KMS-11 (cell line): ENCODE measurements around the gene FLNB.

Experiments used
- H2AFZ ChIP-seq: fragments of 200-600 bp; sonication (generic); 2 replicates; pipeline ENCODE4 v1.6.1; 2016; ENCODE audit warnings: antibody characterized with exemption, mixed run types, low read depth
- H3K27ac ChIP-seq: fragments of 200-600 bp; sonication (generic); 2 replicates; pipeline ENCODE4 v1.6.1; 2016; ENCODE audit warnings: mild to moderate bottlenecking, mixed run types
- H3K27me3 ChIP-seq: fragments of 200-600 bp; sonication (generic); 2 replicates; pipeline ENCODE4 v1.6.1; 2017; ENCODE audit warnings: mild to moderate bottlenecking, low read depth, mixed run types, moderate library complexity; ENCODE audit not compliant: insufficient read depth
- H3K36me3 ChIP-seq: fragments of 200-600 bp; sonication (generic); 2 replicates; pipeline ENCODE4 v1.6.1; 2017; ENCODE audit warnings: mild to moderate bottlenecking, mixed run types; ENCODE audit not compliant: insufficient read depth
- H3K4me1 ChIP-seq: fragments of 200-600 bp; sonication (generic); 2 replicates; pipeline ENCODE4 v1.6.1; 2016; ENCODE audit warnings: mild to moderate bottlenecking, low read depth, mixed run types; ENCODE audit not compliant: poor library complexity, severe bottlenecking
- H3K4me2 ChIP-seq: fragments of 200-600 bp; sonication (generic); 2 replicates; pipeline ENCODE4 v1.7.0; 2016; ENCODE audit warnings: mild to moderate bottlenecking, mixed run types
- H3K4me3 ChIP-seq: fragments of 200-600 bp; sonication (generic); IDR thresholded peaks from 2 replicates; pipeline ENCODE4 v1.6.1; 2017; ENCODE audit warnings: low read depth, low read length, mixed read lengths; ENCODE audit not compliant: insufficient read depth
- H3K79me2 ChIP-seq: fragments of 200-600 bp; sonication (generic); 2 replicates; pipeline ENCODE4 v1.6.1; 2016; ENCODE audit warnings: low read depth, mixed run types; ENCODE audit not compliant: insufficient read depth
- H3K9ac ChIP-seq: fragments of 200-600 bp; sonication (generic); 2 replicates; pipeline ENCODE4 v1.6.1; 2016; ENCODE audit warnings: mild to moderate bottlenecking, mixed run types
- H4K20me1 ChIP-seq: fragments of 200-600 bp; sonication (generic); 2 replicates; pipeline ENCODE4 v1.6.1; 2016; ENCODE audit warnings: mild to moderate bottlenecking, mixed run types; ENCODE audit not compliant: insufficient read depth
- CTCF ChIP-seq: fragments of 200-600 bp; sonication (generic); conservative IDR thresholded peaks from 2 replicates; pipeline ENCODE4 v1.6.1; 2017; ENCODE audit warnings: low read depth, mild to moderate bottlenecking, antibody characterized with exemption, low read length, moderate library complexity, mixed read lengths

The FLNB gene

GRCh38 chr3:58104151-58104550 lies 95.9 kb downstream of the FLNB start:
- Histone ChIP-seq H3K27ac (no peak overlapping the region), H3K4me3 (no peak overlapping the region), H3K4me1 (no peaks in the 10 kb centered on the region), H2AFZ (no peak overlapping the region), H4K20me1 (no peaks in the 10 kb centered on the region), H3K27me3 (no peaks in the 10 kb centered on the region), H3K79me2 (no peaks in the 10 kb centered on the region), H3K9ac (no peak overlapping the region), H3K36me3 (no peaks in the 10 kb centered on the region), H3K4me2 (no peak overlapping the region)
- TF ChIP-seq CTCF, result no peak

- no peak overlapping the region for H3K4me3 ChIP-seq
- no peak for TF ChIP-seq CTCF
- H3K4me1 ChIP-seq, result no peaks in the 10 kb centered on the region
- H4K20me1 ChIP-seq, result no peaks in the 10 kb centered on the region
- no peak overlapping the region for H2AFZ ChIP-seq
- no peaks in the 10 kb centered on the region for H3K27me3 ChIP-seq
- no peak overlapping the region for H3K27ac ChIP-seq
- no peaks in the 10 kb centered on the region for H3K79me2 ChIP-seq
- H3K9ac ChIP-seq, result no peak overlapping the region
- H3K36me3 ChIP-seq, result no peaks in the 10 kb centered on the region
- H3K4me2 ChIP-seq, result no peak overlapping the region
Measured at GRCh38 chr3:58104712-58105111, 96.5 kb downstream of the FLNB start.

GRCh38 chr3:58105196-58105595 lies 97.0 kb downstream of the FLNB start:
- H3K27ac ChIP-seq, result no peak overlapping the region
- no peak overlapping the region for H3K4me3 ChIP-seq
- H3K27me3 ChIP-seq, result no peaks in the 10 kb centered on the region
- H3K36me3 ChIP-seq, result no peaks in the 10 kb centered on the region
- no peaks in the 10 kb centered on the region for H3K79me2 ChIP-seq
- no peak overlapping the region for H3K9ac ChIP-seq
- TF ChIP-seq CTCF, result no peak
- no peaks in the 10 kb centered on the region for H3K4me1 ChIP-seq
- H3K4me2 ChIP-seq, result no peak overlapping the region
- H4K20me1 ChIP-seq, result no peaks in the 10 kb centered on the region
- H2AFZ ChIP-seq, result no peak overlapping the region

GRCh38 chr3:58106061-58106460 lies 97.8 kb downstream of the FLNB start:
- Histone ChIP-seq H3K4me1 (no peaks in the 10 kb centered on the region), H3K4me3 (no peak overlapping the region), H3K27me3 (no peaks in the 10 kb centered on the region), H3K36me3 (no peaks in the 10 kb centered on the region), H3K27ac (no peak overlapping the region), H4K20me1 (no peaks in the 10 kb centered on the region), H2AFZ (no peak overlapping the region), H3K4me2 (no peak overlapping the region), H3K79me2 (no peaks in the 10 kb centered on the region), H3K9ac (no peak overlapping the region)
- TF ChIP-seq CTCF, result no peak

- Histone ChIP-seq H3K4me3 (no peak overlapping the region), H3K79me2 (no peaks in the 10 kb centered on the region), H3K27ac (no peak overlapping the region), H3K27me3 (no peaks in the 10 kb centered on the region), H3K36me3 (no peaks in the 10 kb centered on the region), H3K4me1 (peaks cover 4% of the 10 kb centered on the region), H3K4me2 (no peak overlapping the region), H3K9ac (no peak overlapping the region), H2AFZ (no peak overlapping the region), H4K20me1 (no peaks in the 10 kb centered on the region)
- TF ChIP-seq CTCF, result no peak
Measured at GRCh38 chr3:58106640-58107039, 98.4 kb downstream of the FLNB start.
